SKM-1 (cell line): ENCODE results near the gene THEM4.
"Not testable (repeated sequence)": the region's sequence is repeated elsewhere in the genome, so short reads cannot be mapped to it uniquely, and the experiment has no call there.

Experiments used
- DNase-seq: peaks from one replicate; lab custom pipeline; 2025; ENCODE audit not compliant: unreplicated experiment; lab: John Stamatoyannopoulos, UW

THEM4 gene

DNA sequence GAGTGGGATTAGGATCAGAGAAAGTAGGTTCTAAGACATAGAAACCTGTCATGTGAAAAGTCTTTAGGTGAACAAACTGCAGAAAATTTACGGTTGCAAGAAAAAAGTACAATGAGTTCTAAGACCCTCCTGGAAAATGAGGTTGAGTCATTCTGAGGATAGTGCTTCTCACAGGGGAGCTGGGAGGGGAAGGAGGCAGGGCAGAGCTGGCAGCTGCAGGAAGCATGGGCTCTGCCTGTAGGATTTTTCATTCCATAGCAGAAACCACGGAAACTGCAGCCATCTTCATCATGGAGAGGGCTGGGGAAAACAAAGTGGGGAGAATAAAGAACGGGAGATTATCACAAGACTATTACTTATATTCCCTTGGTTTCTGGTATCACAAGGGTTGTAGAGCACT is 25.8 kb upstream of the THEM4 start:
- no peak for DNase-seq

DNA sequence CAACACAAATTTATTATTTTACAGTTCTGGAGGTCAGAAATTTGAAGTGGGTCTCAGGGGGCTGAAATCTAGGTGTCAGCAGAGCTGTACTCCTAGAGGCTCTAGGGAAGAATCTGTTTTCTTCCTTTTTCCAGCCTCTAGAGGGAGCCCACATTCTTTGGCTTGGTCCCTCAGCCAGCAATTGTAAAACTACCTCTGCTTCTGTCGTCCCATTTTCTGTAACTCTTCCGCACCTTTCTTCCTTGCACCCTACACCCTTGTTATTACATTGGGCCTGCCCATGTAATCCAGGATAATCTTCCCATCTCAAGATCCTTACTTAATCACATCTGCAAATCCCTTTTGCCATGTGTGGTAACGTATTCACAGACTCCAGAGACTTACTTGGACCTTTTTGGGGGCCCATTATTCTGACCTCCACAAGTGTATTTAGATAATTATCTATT is 24.8 kb upstream of the THEM4 start:
- peak; percentile 86 for DNase-seq

DNA sequence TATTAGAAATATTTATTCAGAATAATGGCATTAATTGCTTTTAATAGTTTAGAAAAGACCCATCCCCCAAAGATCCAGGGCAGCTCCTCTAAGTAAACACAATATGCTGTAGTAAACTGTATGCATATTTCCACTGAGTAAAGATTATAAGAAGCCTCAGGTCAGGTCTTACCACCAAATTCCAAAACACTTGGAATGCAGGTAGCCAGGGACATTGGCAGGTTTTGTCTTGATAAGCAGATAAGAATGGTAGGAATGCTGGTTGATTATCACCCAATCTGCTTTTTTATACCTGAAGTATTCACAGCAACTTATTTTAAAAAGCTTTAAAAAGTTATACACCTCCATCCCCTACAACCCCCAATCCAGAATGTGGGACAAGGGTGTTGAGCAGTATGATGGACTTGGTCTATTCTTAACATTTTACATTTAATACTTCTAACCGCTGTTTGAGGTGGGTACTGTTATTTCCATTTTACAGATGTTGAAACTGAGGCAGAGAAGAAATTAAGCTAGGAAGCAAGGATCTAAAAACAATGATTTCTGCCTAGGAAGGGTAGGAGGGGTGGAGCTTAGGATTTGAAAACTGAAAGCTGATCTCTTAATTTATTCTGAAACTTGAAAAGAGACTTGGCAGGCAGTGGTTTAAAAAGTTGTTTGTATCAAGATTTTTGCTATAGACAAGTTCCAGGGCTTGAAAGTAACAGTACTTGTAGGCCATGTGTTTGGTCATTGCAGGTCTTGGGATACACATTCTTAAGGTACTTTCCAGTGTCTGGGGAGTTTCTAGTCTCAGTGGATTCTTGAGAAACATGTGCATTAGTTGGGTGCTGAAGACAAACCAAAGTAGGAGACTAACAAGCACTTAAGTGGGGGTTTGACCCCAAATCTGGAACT is 15.6 kb upstream of the THEM4 start:
- DNase-seq = no peak

DNA sequence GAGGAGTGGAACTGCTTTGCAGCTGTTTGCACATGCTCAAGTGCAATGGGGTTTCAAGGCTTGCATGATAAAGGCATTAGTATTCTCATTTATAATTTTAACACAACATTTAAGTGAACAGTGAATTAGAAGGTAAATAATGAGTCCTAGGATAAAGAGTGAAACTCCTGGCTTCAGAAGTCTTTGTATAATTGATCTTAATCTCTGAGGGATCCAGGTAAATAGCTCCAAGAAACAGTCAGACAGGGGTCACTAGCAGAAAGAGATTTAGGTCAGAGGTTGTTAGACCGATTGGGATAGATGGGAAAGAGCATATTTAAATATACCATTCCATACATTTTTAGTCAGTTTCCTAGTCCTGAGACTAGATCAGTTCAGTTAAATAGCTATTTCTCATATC is 14.1 kb upstream of the THEM4 start:
- DNase-seq = no peak

DNA sequence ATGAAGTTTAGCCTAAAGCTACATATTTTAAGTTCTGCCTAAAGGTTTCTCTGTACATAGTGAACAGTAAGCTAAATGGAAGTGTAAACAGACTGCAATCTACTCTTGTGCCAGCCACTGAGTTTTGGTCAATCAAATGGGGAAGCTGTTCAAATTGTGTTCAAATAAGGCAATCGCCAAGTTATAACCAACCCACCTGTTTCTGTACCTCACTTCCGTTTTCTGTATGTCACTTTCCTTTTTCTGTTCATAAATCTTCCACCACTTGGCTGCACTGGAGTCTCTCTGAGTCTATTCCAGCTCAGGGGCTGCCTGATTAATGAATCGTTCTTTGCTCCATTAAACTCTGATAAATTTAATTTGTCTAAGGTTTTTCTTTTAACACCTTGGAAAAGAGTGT is 10.8 kb upstream of the THEM4 start:
- peak; percentile 49 for DNase-seq

DNA sequence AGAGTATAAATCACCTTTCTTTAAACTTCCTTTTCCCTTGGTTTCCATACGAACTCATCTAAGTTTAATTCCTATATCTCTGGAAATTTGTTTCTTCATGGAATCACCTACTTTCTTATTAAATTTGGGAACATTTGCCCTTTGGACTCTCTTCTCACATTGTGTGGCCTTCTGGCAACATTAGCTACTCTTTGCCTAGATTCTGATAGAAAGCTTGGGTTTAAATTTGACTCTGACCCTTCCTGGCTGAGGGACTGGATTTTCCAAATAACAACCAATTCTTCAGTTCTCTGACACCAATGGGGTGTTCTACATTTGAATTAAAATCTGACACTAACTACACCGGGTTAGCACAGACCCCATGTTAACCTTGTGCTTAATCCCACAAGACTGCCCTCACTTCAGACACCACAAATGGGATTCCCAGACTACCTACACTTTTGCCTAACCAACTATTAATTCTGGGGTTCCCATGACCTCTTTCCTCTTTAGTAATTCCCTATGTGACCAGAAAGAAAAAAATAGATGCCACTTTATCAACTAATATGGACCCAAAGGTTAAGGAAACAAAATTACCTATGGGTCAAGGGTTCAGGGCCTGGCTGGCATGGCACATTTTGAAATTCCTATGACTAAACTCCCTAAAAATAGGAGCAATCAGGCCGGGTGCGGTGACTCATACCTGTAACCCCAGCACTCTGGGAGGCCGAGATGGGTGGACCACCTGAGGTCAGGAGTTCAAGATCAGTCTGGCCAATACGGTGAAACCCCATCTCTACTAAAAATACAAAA is 9.7 kb upstream of the THEM4 start:
- no peak for DNase-seq

DNA sequence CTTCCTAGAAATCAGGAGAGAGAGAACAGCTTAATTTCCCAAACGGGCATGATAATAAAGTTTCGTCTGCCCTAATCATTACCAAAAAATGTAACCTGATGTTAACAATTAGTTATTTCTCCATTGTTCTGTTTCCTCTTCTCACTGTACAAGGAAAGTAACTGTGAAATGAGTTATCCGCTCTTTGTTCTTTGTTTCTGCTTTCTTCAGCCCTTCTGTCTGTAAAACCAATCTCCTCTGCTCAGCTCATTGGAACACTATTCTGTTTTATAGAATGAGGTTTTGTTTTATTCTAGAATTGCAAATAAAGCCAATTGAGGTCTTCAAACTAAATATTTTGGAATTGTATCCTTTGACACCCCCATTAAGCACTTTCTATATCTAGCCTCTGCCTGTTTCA is 8.8 kb upstream of the THEM4 start:
- no peak for DNase-seq

DNA sequence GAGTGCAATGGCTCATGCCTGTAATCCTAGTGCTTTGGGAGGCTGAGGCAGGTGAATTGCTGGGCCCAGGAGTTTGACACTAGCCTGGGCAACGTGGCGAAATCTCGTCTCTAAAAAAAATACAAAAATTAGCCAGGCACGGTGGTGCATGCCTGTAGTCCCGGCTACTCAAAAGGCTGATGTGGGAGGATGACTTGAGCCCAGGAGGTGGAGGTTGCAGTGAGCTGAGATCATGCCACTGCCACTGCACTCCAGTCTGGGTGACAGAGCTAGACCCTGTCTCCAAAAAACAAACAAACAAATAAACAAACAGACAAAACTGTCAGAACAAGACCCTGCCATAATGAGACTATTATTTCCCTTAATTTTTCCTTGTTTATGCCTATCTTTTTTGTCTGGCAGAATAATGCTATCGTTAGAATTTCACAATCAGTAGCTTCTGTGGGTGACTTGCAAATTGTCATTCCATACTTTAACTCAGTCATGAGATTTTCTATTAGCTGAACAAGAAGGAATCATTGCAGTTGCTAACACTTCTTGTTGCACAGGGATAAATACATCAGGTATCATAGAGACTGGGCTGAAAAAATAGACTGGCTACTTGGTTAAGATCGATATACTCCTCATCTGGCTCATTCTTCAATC is 7.5 kb upstream of the THEM4 start:
- DNase-seq = no peak

DNA sequence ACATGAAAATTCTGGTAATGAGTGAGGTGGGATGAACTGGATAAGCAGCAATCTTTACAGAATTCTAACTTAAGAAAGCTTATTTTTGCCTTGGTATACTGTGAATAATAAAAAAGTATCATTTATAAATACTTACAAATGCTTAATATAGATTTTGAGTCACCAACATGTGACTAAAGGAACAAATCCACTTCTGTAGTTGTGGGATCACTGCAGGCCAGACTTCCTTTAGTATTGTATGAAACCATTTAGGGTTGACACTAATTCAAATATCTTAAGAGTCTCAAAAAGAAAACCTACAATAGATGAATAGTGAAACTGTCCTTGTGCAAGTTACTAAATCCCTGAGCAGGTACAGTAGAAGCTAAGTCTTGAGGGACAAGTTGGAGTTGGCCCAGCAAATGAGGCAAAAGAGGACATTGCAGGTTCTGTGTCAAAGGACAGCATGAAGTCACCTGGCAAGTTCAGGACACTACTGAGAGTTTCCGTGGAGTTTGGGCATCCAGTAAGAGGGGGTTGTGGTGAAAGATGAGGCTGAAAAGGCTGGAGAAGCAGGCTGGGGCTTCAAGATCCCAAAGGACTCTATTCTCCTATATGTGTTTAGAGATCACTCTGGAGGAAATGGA is 5.9 kb upstream of the THEM4 start:
- DNase-seq = no peak

DNA sequence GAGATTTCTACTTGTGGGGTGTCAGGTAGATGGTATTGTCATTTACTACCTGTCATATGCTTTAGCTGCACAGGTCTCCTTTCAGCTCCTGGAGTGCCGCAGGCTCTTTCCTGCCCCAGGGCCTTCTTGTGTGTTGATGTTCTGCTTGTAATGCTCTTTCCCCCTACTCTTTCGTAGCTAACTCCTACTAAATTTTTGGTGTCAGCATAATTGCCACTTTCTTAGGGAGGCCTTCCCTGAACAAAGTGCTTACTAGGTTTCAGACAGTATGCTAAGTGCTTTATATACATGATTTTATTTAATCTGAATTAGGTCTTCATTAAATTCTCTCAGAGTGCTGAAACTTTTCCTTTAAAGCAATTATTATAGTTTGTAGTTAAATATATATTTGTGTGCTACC is 4.8 kb upstream of the THEM4 start:
- DNase-seq = no peak

DNA sequence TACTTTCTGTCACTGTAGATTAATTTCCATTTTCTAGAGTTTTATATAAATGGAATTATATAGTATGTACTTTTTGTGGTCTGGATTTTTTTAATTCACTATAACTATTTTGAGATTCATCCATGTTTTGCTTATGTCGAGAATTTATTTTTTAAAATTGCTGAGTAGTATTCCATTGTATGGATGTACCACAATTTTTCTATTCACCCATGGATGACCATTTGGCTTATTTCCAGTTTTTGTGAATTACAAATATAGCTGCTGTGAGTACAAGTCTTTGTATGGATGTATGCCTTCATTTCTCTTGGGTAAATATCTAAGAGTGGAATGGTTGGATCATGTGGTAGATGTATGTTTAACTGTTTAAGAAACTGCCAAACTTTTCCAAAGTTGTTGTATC is 3.7 kb upstream of the THEM4 start:
- no peak for DNase-seq

DNA sequence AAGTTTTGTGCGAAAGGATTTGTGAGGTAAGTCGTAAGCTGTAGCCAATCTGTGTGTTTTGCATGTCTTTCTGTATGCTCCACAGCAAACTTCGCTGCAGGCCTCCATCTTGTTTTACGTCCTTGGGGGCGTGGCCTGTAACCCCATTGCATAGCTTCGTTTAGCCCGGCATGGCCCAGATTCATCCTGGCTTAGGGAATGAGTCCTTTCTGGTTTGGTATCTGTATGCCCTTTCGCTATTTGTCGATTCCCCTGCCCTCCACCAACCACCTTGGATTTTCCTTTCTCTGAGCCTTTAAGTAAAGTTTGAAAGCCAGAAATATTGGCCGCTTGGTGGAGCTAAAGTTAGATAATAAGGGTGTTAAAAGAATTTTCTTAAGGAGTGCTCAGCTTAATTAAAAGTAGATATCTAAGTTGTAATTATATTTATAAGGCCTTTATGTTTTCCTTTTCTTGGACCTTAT is 1.1 kb downstream of the THEM4 start:
- DNase-seq = peak; percentile 23

DNA sequence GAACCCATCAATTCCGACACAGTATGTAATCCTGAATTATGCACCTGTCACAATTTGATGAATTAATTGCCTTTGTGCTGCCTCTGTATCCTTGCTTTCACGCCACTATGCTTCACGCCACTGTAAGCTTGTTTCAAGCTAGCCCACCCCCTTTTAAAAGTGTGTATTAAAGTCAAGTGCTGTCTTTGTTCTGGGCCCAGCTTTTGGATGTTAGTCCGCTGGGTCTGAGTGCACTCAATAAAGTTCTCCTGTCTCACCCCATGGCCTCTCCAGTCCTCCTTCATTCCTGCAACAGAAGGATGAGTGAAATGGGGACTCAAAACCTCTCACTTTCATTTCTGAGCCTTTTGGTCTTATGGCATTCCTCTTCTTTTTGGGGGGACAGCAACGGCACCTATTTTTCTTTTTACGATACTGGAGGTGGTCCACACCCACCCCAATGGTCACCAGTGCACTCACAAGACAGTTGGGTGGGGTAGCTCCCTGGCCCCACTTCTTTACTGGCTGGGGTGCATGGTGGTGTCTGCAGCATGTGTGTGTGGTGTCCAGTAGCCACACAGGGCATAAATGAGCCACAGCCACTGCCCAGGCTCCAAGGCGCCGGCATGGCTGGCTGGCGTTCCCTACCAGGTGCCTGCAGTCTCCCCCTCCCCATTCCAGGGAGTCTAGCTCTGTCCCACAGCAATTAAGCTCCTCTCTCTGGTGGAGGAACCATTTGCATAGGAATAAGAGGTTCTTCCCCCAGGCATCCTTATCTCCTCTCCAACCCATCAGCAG is 1.8 kb downstream of the THEM4 start:
- no peak for DNase-seq

DNA sequence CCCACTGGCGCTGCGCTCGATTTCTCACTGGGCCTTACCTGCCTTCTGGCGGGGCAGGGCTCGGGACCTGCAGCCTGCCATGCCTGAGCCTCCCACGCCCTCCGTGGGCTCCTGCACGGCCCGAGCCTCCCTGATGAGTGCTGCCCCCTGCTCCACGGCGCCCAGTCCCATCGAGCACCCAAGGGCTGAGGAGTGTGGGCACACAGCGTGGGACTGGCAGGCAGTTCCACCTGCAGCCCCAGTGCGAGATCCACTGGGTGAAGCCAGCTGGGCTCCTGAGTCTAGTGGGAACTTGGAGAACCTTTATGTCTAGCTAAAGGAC is 3.0 kb downstream of the THEM4 start:
- DNase-seq = not testable (repeated sequence)

DNA sequence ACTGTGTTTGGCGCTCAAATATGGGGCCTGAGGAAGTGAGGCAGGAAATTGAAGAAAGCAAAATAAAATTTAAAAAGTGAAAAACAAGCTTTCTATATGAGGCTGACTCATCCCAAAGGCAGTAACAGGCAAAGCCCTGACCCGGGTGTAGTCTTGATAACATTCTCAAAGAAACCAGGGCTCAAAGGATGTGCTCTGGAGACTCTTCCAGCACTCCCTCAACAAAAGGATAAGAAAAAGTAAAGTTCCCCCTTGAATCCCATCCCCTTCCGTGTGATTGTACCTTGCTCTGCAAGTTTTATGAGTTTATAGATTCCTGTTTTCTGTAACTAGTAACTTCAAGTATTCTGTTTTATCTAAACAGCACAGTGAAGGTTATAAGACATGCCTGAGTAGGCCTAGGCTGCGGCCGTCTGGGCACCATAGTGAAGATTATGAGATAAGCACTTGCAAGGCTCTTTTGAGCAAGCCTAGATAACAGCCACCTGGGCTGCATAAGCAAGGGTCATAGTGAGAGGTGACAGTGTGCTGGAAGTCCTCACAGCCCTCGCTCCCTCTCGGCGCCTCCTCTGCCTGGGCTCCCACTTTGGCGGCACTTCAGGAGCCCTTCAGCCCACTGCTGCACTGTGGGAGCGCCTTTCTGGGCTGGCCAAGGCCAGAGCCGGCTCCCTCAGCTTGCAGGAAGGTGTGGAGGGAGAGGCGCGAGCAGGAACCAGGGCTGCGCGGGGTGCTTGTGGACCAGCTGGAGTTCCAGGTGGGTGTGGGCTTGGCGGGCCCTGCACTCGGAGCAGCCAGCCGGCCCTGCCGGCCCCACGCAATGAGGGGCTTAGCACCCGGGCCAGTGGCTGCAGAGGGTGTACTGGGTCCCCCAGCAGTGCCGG is 3.6 kb downstream of the THEM4 start:
- not testable (repeated sequence) for DNase-seq

DNA sequence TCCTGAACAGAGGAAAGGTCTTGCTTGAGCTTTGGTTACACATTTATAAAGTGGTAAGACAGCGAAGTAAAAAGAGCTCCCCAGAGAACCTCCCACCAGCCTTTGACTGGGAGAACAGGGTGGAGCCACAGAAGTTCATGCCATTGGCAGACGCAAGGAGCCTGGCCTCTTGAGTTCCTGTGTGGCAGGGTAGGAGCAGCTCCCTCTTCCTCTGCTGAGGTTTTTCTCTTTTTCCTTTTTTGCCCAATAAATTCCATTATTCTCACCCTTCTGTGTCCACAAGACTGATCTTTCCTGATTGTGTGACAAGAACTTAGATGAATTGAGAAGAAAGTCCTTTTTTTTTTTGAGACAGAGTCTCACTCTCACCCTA is 4.3 kb downstream of the THEM4 start:
- no peak for DNase-seq

DNA sequence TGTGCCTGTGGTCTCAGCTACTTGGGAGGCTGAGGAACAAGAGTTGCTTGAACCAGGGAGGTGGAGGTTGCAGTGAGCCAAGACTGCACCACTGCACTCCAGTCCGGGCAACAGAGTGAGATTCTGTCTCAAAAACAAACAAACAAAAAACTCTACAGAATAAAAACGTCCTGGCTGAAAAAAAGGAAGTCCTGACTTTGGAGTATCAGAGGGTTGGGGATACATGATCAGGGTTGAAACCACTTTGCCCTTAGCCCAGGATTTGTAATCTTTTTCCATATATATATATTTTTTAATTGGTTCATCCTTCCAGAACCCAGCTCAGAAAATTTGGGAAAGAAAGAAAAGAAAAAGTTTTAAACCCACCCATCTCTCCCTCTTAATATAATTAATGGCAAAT is 6.5 kb downstream of the THEM4 start:
- DNase-seq = no peak

DNA sequence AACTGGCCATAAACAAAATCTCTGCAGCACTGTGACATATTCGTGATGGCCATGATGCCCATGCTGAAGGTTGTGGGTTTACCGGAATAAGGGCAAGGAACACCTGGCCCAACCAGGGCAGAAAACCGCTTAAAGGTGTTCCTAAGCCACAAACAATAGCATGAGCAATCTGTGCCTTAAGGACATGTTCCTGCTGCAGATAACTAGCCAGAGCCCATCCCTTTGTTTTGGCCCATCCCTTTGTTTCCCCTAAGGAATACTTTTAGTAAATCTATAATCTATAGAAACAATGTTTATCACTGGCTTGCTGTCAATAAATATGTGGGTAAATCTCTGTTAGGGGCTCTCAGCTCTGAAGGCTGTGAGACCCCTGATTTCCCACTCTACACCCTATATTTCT is 8.5 kb downstream of the THEM4 start:
- not testable (repeated sequence) for DNase-seq

DNA sequence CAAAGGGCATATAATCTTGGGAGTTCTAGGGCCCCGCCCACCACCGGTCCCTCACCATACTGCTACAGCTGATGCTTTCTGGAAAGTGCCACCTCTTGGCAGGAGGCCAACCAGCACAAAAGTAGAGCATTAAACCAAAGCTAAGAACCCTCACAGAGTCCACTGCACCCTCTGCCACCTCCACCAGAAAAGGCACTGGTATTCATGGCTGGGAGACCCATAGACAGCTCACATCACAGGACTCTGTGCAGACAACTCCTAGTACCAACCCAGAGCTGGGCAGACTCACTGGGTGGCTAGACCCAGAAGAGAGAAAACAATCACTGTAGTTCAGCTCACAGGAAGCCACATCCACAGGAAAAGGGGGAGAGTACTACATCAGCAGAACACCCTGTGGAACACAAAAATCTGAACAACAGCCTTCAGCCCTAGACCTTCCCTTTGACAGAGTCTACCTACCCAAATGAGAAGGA is 10.8 kb downstream of the THEM4 start:
- DNase-seq = no peak
